Right lobe of liver (tissue), 6 donors: ENCODE measurements around the gene AAR2. TPM values are rescaled to one million over a fixed set of nuclear protein-coding genes. Genes with fewer than 3 reads are reported as not detected.

Experiments
- ATAC-seq, 4 donors: fragments of 200-7000 bp; cut with Tn5 transposase; one replicate each; pipeline ENCODE4 v1.9.1; 2020; ENCODE audit warnings: mild to moderate bottlenecking in 4 of 4, moderate library complexity in 4 of 4
- DNase-seq, 3 donors: peaks; one replicate each; pipeline ENCODE4 v3.0.0-alpha.2; 2020
- H3K27ac ChIP-seq, 3 donors: fragments of 200-600 bp; one replicate each; pipeline ENCODE4 v1.8.0; 2022
- H3K27me3 ChIP-seq, 2 donors: fragments of 200-600 bp; one replicate each; pipeline ENCODE4 v1.8.0; 2022
- H3K36me3 ChIP-seq, 4 donors: fragments of 200-600 bp; sonication (generic) in 1 of 4; one replicate each; pipeline versions ENCODE4 v1.5.1 to v1.8.0; 2017 to 2022; ENCODE audit warnings: control low read depth in 1 of 4
- H3K4me1 ChIP-seq, 4 donors: fragments of 200-600 bp; sonication (generic) in 1 of 4; one replicate each; pipeline versions ENCODE4 v1.5.1 to v1.8.0; 2017 to 2022; ENCODE audit warnings: control low read depth in 1 of 4
- H3K4me3 ChIP-seq, 3 donors: fragments of 200-600 bp; one replicate each; pipeline ENCODE4 v1.8.0; 2022
- H3K9me3 ChIP-seq, 4 donors: fragments of 200-600 bp; sonication (generic) in 1 of 4; one replicate each; pipeline versions ENCODE4 v1.5.1 to v1.8.0; 2017 to 2022; ENCODE audit warnings: control low read depth in 1 of 4
- POLR2A ChIP-seq: fragments of 450-650 bp; IDR thresholded peaks from one replicate; pipeline ENCODE4 v1.6.1; 2017; ENCODE audit warnings: antibody characterized with exemption, mild to moderate bottlenecking
- WGBS: methylation state at CpG from one replicate; pipeline ENCODE4 v1.1.6; 2018; ENCODE audit warnings: low coverage, low lambda C conversion rate; ENCODE audit not compliant: insufficient coverage; ENCODE audit errors: missing lambda C conversion rate; 5-methylcytosine and 5-hydroxymethylcytosine counted together
- intact Hi-C, 2 donors: fragments of 100-400 bp; cut with DNase I; formaldehyde crosslinking; loops; one replicate each; pipeline versions ENCODE4 v1.11.2 to v1.14.1; 2022
- total RNA-seq, 6 experiments: library from RNA; depleted of rRNA in 2 of 6; stranded (reverse); fragments of >200 nt in 2 of 6; fragmentation: NEBNext Ultra II Directional in 3 of 6; extraction: Animal tissue kit (Norgen Biotek cat#: 25700) in 3 of 6; gene quantifications; one replicate each; pipeline versions ENCODE4 v1.1.0 to v1.2.4, GENCODE V29; 2016 to 2023
- TF ChIP-seq, protein P1 (sequence below), 4 donors: fragments of 200-600 bp in 3 of 4; fragments of 450-650 bp in 1 of 4; IDR thresholded peaks; one replicate each; pipeline versions ENCODE4 v1.5.1 to v1.8.0; 2016 to 2022; ENCODE audit warnings: antibody characterized with exemption in 4 of 4, mild to moderate bottlenecking in 2 of 4
- donor health status: DM: no; HTN: yes; CAD: no.
- donor health status: DM: no; HTN: no; CAD: no.
- donor health status: DM: no; HTN: no; CAD: no.
- donor health status: DM: no; HTN: yes; CAD: no.
- donor health status: DM: no; HTN: yes; CAD: no.

The AAR2 gene
- total RNA-seq, 6 experiments from 2014 or later, result 11.8 to 16.7 (median 13.5) TPM

DNA sequence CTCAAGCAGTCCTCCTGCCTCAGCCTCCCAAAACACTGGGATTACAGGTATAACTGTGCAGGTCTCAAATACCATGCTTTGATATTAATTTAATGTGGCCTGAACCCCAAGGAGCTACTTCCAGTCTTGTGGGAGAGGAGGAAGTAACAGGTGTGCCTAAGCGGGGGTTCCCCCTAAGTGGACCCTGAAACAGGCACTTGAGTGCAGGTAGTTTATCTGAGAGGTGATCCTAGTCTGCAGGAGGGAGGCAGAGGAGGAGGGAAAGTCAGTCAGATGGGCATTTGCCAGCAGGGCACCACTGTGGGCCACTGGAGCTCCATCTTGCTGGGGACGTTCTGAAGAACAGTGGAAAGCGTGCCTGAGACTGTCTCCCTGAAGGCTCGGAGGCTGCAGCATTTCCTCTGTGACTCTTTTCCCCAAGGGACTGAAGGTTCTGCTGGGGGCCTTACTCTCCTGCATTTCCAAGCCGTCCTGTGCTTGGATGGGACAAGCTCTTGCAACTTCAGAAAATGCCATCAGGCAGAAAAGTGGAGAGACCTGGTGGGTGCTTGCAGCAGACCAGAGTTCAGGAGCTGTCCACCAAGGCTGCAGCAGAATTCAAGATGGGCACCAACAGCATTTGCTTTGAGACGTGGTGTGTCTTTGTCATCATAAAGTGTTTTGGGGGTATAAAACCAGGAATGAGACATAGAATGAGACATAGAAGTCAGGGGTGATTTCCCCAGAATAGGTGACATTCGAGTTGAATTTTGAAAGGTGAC lies 65.3 kb downstream of the AAR2 start:
- intact Hi-C loops, result no loop called here
- Histone ChIP-seq H3K27ac (no peak overlapping the region), H3K9me3 (no peaks in the 10 kb centered on the region), H3K36me3 (no peaks in the 10 kb centered on the region), H3K27me3 (peaks cover 5 to 9% of the 10 kb centered on the region in 2 donors), H3K4me3 (no peak overlapping the region), H3K4me1 (peaks cover 0 to 1% (median under 1%) of the 10 kb centered on the region in 4 donors)
- no peak for ATAC-seq
- 34% methylated on average over 7 of the region's 7 CpGs for WGBS
- TF ChIP-seq, protein P1, sequence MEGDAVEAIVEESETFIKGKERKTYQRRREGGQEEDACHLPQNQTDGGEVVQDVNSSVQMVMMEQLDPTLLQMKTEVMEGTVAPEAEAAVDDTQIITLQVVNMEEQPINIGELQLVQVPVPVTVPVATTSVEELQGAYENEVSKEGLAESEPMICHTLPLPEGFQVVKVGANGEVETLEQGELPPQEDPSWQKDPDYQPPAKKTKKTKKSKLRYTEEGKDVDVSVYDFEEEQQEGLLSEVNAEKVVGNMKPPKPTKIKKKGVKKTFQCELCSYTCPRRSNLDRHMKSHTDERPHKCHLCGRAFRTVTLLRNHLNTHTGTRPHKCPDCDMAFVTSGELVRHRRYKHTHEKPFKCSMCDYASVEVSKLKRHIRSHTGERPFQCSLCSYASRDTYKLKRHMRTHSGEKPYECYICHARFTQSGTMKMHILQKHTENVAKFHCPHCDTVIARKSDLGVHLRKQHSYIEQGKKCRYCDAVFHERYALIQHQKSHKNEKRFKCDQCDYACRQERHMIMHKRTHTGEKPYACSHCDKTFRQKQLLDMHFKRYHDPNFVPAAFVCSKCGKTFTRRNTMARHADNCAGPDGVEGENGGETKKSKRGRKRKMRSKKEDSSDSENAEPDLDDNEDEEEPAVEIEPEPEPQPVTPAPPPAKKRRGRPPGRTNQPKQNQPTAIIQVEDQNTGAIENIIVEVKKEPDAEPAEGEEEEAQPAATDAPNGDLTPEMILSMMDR (IDR thresholded peaks at IDR 0.05), result no peak
- no peak for TF ChIP-seq POLR2A
- no peak for DNase-seq

DNA sequence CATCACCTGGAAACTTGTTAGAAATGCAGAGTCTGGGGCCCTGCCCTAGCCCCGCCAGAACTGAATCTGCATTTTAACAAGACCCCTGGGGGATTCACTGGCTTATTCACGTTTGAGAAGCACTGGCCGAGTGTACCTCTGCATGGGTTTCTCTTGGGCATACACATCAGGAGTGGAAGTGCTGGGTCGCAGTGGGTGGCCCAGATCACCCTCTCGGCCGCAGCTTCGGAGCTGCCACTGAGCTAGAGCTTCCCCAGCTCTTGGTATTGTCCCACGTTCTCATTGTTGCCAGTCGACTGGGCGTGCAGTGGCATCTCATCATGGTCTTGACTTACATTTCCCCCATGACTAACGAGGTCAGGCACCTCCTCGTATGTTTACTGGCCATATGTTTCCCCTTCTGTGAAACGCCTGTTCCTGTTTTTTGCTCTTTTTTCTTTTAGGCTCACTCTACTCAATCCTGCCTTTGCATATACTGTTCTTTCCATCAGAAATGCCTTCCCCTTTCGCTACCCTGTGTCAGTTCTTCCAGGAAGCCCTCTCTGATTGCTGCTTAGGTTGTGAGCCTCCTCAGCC lies 66.8 kb downstream of the AAR2 start:
- Histone ChIP-seq H3K36me3 (no peaks in the 10 kb centered on the region), H3K4me1 (peaks cover 0 to 6% (median 3%) of the 10 kb centered on the region in 4 donors), H3K4me3 (no peak overlapping the region), H3K27me3 (peaks cover 5 to 14% of the 10 kb centered on the region in 2 donors), H3K27ac (no peak overlapping the region), H3K9me3 (no peaks in the 10 kb centered on the region)
- no peak for ATAC-seq
- DNase-seq, result no peak
- 14% methylated on average over 12 of the region's 14 CpGs for WGBS
- intact Hi-C loops, result no loop called here
- no peak for TF ChIP-seq POLR2A

- DNase-seq (no peak), ATAC-seq (no peak)
- H3K27me3 ChIP-seq, result peaks cover 5 to 14% of the 10 kb centered on the region in 2 donors
- no peak overlapping the region for H3K4me3 ChIP-seq
- WGBS, result 50% methylated on average over 1 of the region's 1 CpG
- no peak overlapping the region for H3K27ac ChIP-seq
- intact Hi-C loops, result no loop called here
- no peaks in the 10 kb centered on the region for H3K9me3 ChIP-seq
- no peaks in the 10 kb centered on the region for H3K36me3 ChIP-seq
- no peak for TF ChIP-seq POLR2A
- TF ChIP-seq, protein P1 (IDR thresholded peaks at IDR 0.05), result no peak
- peaks cover 0 to 6% (median 3%) of the 10 kb centered on the region in 4 donors for H3K4me1 ChIP-seq
Measured at GRCh38 chr20:36303831-36304230, 67.6 kb downstream of the AAR2 start.

DNA sequence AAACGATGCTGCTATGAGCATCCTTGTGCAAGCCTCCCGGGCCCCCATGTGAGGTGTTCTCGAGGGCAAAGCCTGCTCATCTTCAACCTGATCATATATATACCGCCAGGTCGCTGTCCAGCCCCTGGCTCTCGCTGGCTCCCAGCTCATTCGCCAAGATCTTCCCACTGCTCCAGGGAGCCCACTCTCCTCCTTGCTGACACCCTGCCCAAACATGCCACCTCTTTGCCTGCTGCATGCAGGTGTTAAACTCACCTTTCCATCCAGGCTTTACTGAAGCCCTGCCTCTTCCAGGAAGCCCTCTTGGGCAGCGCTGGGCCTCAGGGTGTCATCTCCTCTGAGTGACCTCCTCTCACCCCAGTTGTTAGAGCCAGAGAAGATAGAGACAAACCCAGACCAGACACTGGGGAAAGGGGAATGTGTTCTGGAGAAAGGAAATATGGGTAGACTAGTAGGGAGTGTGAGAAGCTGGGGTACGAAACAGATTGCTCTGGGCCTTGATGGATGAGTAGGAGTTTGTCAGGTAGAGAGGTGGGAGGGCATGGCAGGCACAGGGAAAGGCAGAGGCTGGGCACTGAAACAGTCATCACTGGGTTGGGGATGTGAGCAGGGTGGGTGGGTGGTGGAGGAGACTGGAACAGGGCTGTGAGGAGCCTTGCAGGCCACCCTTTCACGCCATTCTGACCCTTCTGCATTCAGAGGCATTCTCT lies 68.7 kb downstream of the AAR2 start:
- no peak overlapping the region for H3K27ac ChIP-seq
- H3K4me1 ChIP-seq, result peaks cover 0 to 6% (median 3%) of the 10 kb centered on the region in 4 donors
- H3K27me3 ChIP-seq, result peaks cover 5 to 14% of the 10 kb centered on the region in 2 donors
- DNase-seq (no peak), ATAC-seq (no peak)
- H3K4me3 ChIP-seq, result no peak overlapping the region
- no peaks in the 10 kb centered on the region for H3K9me3 ChIP-seq
- H3K36me3 ChIP-seq, result no peaks in the 10 kb centered on the region
- TF ChIP-seq, protein P1 (IDR thresholded peaks at IDR 0.05), result no peak
- no peak for TF ChIP-seq POLR2A
- intact Hi-C loops, result no loop called here
- 41% methylated on average over 9 of the region's 10 CpGs for WGBS
